NB4 (cell line): ENCODE data around the gene PVR.

Experiments
- MYC ChIP-seq: IDR thresholded peaks from 2 replicates; pipeline ENCODE4 v1.6.1; 2011; ENCODE audit warnings: low read depth, low read length
- POLR2A ChIP-seq: IDR thresholded peaks from 2 replicates; pipeline ENCODE4 v1.6.1; 2011; ENCODE audit warnings: mild to moderate bottlenecking; ENCODE audit not compliant: insufficient read length; ENCODE audit errors: extremely low read depth
- TF ChIP-seq, protein P1 (sequence below): IDR thresholded peaks from one replicate; pipeline ENCODE4 v1.5.1; 2012; ENCODE audit warnings: low read depth, low read length
- TF ChIP-seq, protein P2 (sequence below): IDR thresholded peaks from 2 replicates; pipeline ENCODE4 v1.6.1; 2011; ENCODE audit warnings: low read depth, low read length

DNA sequence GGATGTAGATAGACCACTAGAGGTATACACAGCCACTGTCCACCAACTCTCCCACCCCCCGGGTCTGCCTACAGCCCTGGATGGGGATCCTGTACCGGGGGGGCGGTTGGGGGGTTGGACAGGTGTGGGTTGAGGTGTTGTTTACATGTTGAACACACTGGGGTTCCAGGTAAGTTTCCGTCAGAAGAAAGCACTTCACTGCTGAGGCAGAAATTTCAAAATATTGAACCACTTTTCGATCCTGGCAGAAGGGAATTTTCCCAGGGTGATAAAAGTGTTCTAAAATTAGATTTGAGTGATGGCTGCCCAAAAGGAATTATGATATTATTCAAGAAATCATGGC, 48.6 kb downstream of the PVR start:
- TF ChIP-seq, protein P1, sequence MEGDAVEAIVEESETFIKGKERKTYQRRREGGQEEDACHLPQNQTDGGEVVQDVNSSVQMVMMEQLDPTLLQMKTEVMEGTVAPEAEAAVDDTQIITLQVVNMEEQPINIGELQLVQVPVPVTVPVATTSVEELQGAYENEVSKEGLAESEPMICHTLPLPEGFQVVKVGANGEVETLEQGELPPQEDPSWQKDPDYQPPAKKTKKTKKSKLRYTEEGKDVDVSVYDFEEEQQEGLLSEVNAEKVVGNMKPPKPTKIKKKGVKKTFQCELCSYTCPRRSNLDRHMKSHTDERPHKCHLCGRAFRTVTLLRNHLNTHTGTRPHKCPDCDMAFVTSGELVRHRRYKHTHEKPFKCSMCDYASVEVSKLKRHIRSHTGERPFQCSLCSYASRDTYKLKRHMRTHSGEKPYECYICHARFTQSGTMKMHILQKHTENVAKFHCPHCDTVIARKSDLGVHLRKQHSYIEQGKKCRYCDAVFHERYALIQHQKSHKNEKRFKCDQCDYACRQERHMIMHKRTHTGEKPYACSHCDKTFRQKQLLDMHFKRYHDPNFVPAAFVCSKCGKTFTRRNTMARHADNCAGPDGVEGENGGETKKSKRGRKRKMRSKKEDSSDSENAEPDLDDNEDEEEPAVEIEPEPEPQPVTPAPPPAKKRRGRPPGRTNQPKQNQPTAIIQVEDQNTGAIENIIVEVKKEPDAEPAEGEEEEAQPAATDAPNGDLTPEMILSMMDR, result no peak
- TF ChIP-seq POLR2A (no peak), MYC (no peak)
- TF ChIP-seq, protein P2, sequence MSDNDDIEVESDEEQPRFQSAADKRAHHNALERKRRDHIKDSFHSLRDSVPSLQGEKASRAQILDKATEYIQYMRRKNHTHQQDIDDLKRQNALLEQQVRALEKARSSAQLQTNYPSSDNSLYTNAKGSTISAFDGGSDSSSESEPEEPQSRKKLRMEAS, result no peak
